Measurements from ENCODE around the gene SRR.

Gene SRR

GRCh38 chr17:2319051-2319450, 15.3 kb downstream of the SRR start:
- H3K9me3 ChIP-seq (ENCODE audit: insufficient read depth, low read depth, low read length) = no peaks in the 10 kb centered on the region
- no peaks in the 10 kb centered on the region for H3K4me1 ChIP-seq (ENCODE audit: insufficient read depth, low read length, poor library complexity, severe bottlenecking)
- H3K79me2 ChIP-seq (ENCODE audit: insufficient read depth, low read length) = no peaks in the 10 kb centered on the region
- H3K36me3 ChIP-seq (ENCODE audit: insufficient read depth, low read length) = peaks cover 14% of the 10 kb centered on the region
- H3K27me3 ChIP-seq (ENCODE audit: insufficient read depth, low read length, poor library complexity, severe bottlenecking) = no peaks in the 10 kb centered on the region
- H3K9ac ChIP-seq (ENCODE audit: low read depth, low read length, poor library complexity, severe bottlenecking) = no peak overlapping the region
- TF ChIP-seq CTCF (conservative IDR thresholded peaks at IDR 0.05; ENCODE audit: low read length) = no peak
- no peak for TF ChIP-seq EZH2phosphoT487 (IDR thresholded peaks at IDR 0.05; ENCODE audit: borderline replicate concordance)
- no peak overlapping the region for H3K4me2 ChIP-seq (ENCODE audit: low read depth, low read length, poor library complexity, severe bottlenecking)
- no peaks in the 10 kb centered on the region for H4K20me1 ChIP-seq (ENCODE audit: insufficient read depth, low read length, poor library complexity, severe bottlenecking)
- H3K4me3 ChIP-seq (ENCODE audit: low read length, poor library complexity, severe bottlenecking) = no peak overlapping the region
- H3F3A ChIP-seq (ENCODE audit: low read depth) = no peaks in the 10 kb centered on the region
- H2AFZ ChIP-seq (ENCODE audit: low read length) = no peak overlapping the region
- no peaks in the 10 kb centered on the region for H3K9me2 ChIP-seq (replicated peaks; ENCODE audit: low read depth, low read length)

- peaks cover 36% of the 10 kb centered on the region for H3K36me3 ChIP-seq (ENCODE audit: insufficient read depth, low read length)
- TF ChIP-seq EZH2phosphoT487 (IDR thresholded peaks at IDR 0.05; ENCODE audit: borderline replicate concordance) (no peak), CTCF (conservative IDR thresholded peaks at IDR 0.05; ENCODE audit: low read length) (no peak)
- H3K27me3 ChIP-seq (ENCODE audit: insufficient read depth, low read length, poor library complexity, severe bottlenecking) = no peaks in the 10 kb centered on the region
- no peaks in the 10 kb centered on the region for H3K79me2 ChIP-seq (ENCODE audit: insufficient read depth, low read length)
- H4K20me1 ChIP-seq (ENCODE audit: insufficient read depth, low read length, poor library complexity, severe bottlenecking) = no peaks in the 10 kb centered on the region
- H3K4me2 ChIP-seq (ENCODE audit: low read depth, low read length, poor library complexity, severe bottlenecking) = no peak overlapping the region
- H3K9ac ChIP-seq (ENCODE audit: low read depth, low read length, poor library complexity, severe bottlenecking) = no peak overlapping the region
- H3K9me3 ChIP-seq (ENCODE audit: insufficient read depth, low read depth, low read length) = no peaks in the 10 kb centered on the region
- no peak overlapping the region for H2AFZ ChIP-seq (ENCODE audit: low read length)
- H3K4me1 ChIP-seq (ENCODE audit: insufficient read depth, low read length, poor library complexity, severe bottlenecking) = no peaks in the 10 kb centered on the region
- H3F3A ChIP-seq (ENCODE audit: low read depth) = no peaks in the 10 kb centered on the region
- H3K9me2 ChIP-seq (replicated peaks; ENCODE audit: low read depth, low read length) = no peaks in the 10 kb centered on the region
- no peak overlapping the region for H3K4me3 ChIP-seq (ENCODE audit: low read length, poor library complexity, severe bottlenecking)
Measured at GRCh38 chr17:2321399-2321798, 17.6 kb downstream of the SRR start.

GRCh38 chr17:2323629-2324314, 20.0 kb downstream of the SRR start:
- H3K4me1 ChIP-seq (ENCODE audit: insufficient read depth, low read length, poor library complexity, severe bottlenecking) = no peaks in the 10 kb centered on the region
- H3K4me2 ChIP-seq (ENCODE audit: low read depth, low read length, poor library complexity, severe bottlenecking) = no peak overlapping the region
- no peak for TF ChIP-seq EZH2phosphoT487 (IDR thresholded peaks at IDR 0.05; ENCODE audit: borderline replicate concordance)
- no peak for TF ChIP-seq CTCF (conservative IDR thresholded peaks at IDR 0.05; ENCODE audit: low read length)
- H3K36me3 ChIP-seq (ENCODE audit: insufficient read depth, low read length) = peaks cover 48% of the 10 kb centered on the region
- H3F3A ChIP-seq (ENCODE audit: low read depth) = no peaks in the 10 kb centered on the region
- H2AFZ ChIP-seq (ENCODE audit: low read length) = no peak overlapping the region
- peaks cover under 1% of the 10 kb centered on the region; the same call in 1 of the 2 replicates for H3K79me2 ChIP-seq (ENCODE audit: insufficient read depth, low read length)
- H3K4me3 ChIP-seq (ENCODE audit: low read length, poor library complexity, severe bottlenecking) = no peak overlapping the region
- H3K9me3 ChIP-seq (ENCODE audit: insufficient read depth, low read depth, low read length) = no peaks in the 10 kb centered on the region
- no peak overlapping the region for H3K9ac ChIP-seq (ENCODE audit: low read depth, low read length, poor library complexity, severe bottlenecking)
- H3K9me2 ChIP-seq (replicated peaks; ENCODE audit: low read depth, low read length) = no peaks in the 10 kb centered on the region
- H4K20me1 ChIP-seq (ENCODE audit: insufficient read depth, low read length, poor library complexity, severe bottlenecking) = peaks cover 4% of the 10 kb centered on the region
- H3K27me3 ChIP-seq (ENCODE audit: insufficient read depth, low read length, poor library complexity, severe bottlenecking) = no peaks in the 10 kb centered on the region

All from Loucy (cell line).